ENCODE measurements around the gene IFITM1. TPM values are rescaled to one million over a fixed set of nuclear protein-coding genes. Genes with fewer than 3 reads are reported as not detected.
A peak's percentile ranks its signal among the peaks of the same experiment; 100 is the strongest.

IFITM1 gene
- total and polyA plus RNA-seq, 9 of the 15 experiments (the other 6 are each of a cell fraction or from before 2014, with no cell fraction given) = 691 to 5,579 (median 974) TPM

DNA sequence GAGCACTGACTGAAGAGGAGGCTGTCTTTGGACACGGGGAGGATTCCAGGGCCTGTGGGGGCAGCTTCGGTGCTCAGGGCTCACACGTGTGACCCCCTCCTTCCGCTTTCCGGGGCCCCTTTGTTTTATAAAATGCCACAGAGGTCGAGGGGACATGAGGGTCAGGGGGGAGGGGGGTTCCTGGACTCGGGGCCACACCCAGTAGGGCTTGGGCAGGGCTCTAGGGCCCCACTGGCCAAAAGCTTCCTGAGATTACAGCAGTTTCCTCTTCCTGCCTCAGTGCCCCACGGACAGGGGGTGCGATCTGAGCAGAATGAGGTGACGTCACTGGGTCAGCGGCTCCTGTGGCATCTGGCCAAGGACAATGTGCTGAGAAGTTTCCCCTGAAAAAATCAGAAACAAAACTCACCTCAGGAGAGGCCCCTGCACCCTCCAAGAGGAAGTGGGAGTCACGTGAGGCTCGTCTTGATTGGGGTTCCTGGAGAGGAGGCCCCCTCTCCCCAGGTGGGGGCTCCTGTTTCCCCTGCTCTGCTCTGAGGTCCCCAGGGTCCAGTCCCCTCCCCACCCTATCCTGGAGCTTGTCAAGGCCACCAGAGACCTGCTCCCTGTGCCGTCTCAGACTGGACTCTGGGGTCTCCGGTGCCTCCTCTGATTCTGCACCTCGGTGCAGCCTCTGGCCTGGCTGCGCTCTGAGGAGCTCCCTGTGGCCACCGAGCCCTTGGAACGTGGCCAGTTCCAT lies 13.2 kb downstream of the IFITM1 start (continued):
- TF ChIP-seq, protein P1, sequence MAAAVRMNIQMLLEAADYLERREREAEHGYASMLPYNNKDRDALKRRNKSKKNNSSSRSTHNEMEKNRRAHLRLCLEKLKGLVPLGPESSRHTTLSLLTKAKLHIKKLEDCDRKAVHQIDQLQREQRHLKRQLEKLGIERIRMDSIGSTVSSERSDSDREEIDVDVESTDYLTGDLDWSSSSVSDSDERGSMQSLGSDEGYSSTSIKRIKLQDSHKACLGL (CRISPR knock-in tag; IDR thresholded peaks at IDR 0.05; ENCODE audit: borderline replicate concordance, poor library complexity, severe bottlenecking) = no peak
- TF ChIP-seq, protein P2, sequence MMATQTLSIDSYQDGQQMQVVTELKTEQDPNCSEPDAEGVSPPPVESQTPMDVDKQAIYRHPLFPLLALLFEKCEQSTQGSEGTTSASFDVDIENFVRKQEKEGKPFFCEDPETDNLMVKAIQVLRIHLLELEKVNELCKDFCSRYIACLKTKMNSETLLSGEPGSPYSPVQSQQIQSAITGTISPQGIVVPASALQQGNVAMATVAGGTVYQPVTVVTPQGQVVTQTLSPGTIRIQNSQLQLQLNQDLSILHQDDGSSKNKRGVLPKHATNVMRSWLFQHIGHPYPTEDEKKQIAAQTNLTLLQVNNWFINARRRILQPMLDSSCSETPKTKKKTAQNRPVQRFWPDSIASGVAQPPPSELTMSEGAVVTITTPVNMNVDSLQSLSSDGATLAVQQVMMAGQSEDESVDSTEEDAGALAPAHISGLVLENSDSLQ (IDR thresholded peaks at IDR 0.05) = no peak
- TF ChIP-seq MECOM (CRISPR knock-in tag; IDR thresholded peaks at IDR 0.05) (no peak), RBM14 (IDR thresholded peaks at IDR 0.05; ENCODE audit: borderline replicate concordance, insufficient read depth, low read depth, low read length) (no peak), DACH1 (IDR thresholded peaks at IDR 0.05; ENCODE audit: partially characterized antibody) (no peak), BDP1 (IDR thresholded peaks at IDR 0.05; ENCODE audit: insufficient read depth, insufficient read length) (no peak), NCOR1 (IDR thresholded peaks at IDR 0.05) (no peak; the same call in 1 of the 2 replicates), MEF2A (IDR thresholded peaks at IDR 0.05; ENCODE audit: control insufficient read depth, low read depth, low read length) (no peak), SMAD4 (CRISPR knock-in tag; conservative IDR thresholded peaks at IDR 0.05) (peak; percentile 74), BCOR (IDR thresholded peaks at IDR 0.05) (no peak)
- TF ChIP-seq, protein P3, sequence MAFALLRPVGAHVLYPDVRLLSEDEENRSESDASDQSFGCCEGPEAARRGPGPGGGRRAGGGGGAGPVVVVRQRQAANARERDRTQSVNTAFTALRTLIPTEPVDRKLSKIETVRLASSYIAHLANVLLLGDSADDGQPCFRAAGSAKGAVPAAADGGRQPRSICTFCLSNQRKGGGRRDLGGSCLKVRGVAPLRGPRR (CRISPR knock-in tag; IDR thresholded peaks at IDR 0.05) = no peak
- TF ChIP-seq, protein P4, sequence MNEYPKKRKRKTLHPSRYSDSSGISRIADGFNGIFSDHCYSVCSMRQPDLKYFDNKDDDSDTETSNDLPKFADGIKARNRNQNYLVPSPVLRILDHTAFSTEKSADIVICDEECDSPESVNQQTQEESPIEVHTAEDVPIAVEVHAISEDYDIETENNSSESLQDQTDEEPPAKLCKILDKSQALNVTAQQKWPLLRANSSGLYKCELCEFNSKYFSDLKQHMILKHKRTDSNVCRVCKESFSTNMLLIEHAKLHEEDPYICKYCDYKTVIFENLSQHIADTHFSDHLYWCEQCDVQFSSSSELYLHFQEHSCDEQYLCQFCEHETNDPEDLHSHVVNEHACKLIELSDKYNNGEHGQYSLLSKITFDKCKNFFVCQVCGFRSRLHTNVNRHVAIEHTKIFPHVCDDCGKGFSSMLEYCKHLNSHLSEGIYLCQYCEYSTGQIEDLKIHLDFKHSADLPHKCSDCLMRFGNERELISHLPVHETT (CRISPR knock-in tag; conservative IDR thresholded peaks at IDR 0.05 in 1 of 2, IDR thresholded peaks at IDR 0.05 in 1 of 2) = no peak; a peak in 1 of 4 replicates
- TF ChIP-seq, protein P5, sequence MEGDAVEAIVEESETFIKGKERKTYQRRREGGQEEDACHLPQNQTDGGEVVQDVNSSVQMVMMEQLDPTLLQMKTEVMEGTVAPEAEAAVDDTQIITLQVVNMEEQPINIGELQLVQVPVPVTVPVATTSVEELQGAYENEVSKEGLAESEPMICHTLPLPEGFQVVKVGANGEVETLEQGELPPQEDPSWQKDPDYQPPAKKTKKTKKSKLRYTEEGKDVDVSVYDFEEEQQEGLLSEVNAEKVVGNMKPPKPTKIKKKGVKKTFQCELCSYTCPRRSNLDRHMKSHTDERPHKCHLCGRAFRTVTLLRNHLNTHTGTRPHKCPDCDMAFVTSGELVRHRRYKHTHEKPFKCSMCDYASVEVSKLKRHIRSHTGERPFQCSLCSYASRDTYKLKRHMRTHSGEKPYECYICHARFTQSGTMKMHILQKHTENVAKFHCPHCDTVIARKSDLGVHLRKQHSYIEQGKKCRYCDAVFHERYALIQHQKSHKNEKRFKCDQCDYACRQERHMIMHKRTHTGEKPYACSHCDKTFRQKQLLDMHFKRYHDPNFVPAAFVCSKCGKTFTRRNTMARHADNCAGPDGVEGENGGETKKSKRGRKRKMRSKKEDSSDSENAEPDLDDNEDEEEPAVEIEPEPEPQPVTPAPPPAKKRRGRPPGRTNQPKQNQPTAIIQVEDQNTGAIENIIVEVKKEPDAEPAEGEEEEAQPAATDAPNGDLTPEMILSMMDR (IDR thresholded peaks at IDR 0.05 in 2 of 3, conservative IDR thresholded peaks at IDR 0.05 in 1 of 3; ENCODE audit: insufficient read depth in 2 of 3, low read depth in 1 of 3, low read length in 3 of 3) = no peak
- TF ChIP-seq, protein P6, sequence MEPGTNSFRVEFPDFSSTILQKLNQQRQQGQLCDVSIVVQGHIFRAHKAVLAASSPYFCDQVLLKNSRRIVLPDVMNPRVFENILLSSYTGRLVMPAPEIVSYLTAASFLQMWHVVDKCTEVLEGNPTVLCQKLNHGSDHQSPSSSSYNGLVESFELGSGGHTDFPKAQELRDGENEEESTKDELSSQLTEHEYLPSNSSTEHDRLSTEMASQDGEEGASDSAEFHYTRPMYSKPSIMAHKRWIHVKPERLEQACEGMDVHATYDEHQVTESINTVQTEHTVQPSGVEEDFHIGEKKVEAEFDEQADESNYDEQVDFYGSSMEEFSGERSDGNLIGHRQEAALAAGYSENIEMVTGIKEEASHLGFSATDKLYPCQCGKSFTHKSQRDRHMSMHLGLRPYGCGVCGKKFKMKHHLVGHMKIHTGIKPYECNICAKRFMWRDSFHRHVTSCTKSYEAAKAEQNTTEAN (CRISPR knock-in tag; IDR thresholded peaks at IDR 0.05) = no peak
- TF ChIP-seq, protein P7, sequence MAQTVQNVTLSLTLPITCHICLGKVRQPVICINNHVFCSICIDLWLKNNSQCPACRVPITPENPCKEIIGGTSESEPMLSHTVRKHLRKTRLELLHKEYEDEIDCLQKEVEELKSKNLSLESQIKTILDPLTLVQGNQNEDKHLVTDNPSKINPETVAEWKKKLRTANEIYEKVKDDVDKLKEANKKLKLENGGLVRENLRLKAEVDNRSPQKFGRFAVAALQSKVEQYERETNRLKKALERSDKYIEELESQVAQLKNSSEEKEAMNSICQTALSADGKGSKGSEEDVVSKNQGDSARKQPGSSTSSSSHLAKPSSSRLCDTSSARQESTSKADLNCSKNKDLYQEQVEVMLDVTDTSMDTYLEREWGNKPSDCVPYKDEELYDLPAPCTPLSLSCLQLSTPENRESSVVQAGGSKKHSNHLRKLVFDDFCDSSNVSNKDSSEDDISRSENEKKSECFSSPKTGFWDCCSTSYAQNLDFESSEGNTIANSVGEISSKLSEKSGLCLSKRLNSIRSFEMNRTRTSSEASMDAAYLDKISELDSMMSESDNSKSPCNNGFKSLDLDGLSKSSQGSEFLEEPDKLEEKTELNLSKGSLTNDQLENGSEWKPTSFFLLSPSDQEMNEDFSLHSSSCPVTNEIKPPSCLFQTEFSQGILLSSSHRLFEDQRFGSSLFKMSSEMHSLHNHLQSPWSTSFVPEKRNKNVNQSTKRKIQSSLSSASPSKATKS (CRISPR knock-in tag; IDR thresholded peaks at IDR 0.05) = no peak

Data from K562 (cell line).